HepG2 (cell line): ENCODE measurements around the gene RAB5B. TPM values are rescaled to one million over a fixed set of nuclear protein-coding genes. Genes with fewer than 3 reads are reported as not detected.

Experiments
- BORCS8-MEF2B ChIP-seq: sonication (generic); formaldehyde crosslinking; IDR thresholded peaks from 2 replicates; pipeline ENCODE4 v1.8.0; 2022; ENCODE audit warnings: mild to moderate bottlenecking, missing genetic modification reagents
- DDIT3 ChIP-seq: sonication (generic); formaldehyde crosslinking; IDR thresholded peaks from 2 replicates; pipeline ENCODE4 v1.4.0; 2020; ENCODE audit warnings: mild to moderate bottlenecking, missing genetic modification reagents
- FOXK1 ChIP-seq: sonication (generic); formaldehyde crosslinking; IDR thresholded peaks from 2 replicates; pipeline ENCODE4 v1.4.0; 2020; ENCODE audit warnings: low read depth, missing genetic modification reagents, borderline replicate concordance
- HDAC2 ChIP-seq: sonication (generic); formaldehyde crosslinking; IDR thresholded peaks from 2 replicates; pipeline ENCODE4 v1.4.0; 2020; ENCODE audit warnings: missing genetic modification reagents
- HNF4A ChIP-seq: sonication (generic); formaldehyde crosslinking; IDR thresholded peaks from 2 replicates; pipeline ENCODE4 v1.4.0; 2020; ENCODE audit warnings: missing genetic modification reagents
- IRF2 ChIP-seq: IDR thresholded peaks from 2 replicates; pipeline ENCODE4 v1.6.1; 2018; ENCODE audit warnings: missing genetic modification reagents, missing compliant biosample characterization
- NFIB ChIP-seq: sonication (generic); formaldehyde crosslinking; IDR thresholded peaks from 2 replicates; pipeline ENCODE4 v1.9.0; 2021; ENCODE audit warnings: missing genetic modification reagents, mild to moderate bottlenecking, borderline replicate concordance
- SETDB1 ChIP-seq: sonication (generic); formaldehyde crosslinking; IDR thresholded peaks from 2 replicates; pipeline ENCODE4 v1.5.1; 2020; ENCODE audit warnings: missing genetic modification reagents, mild to moderate bottlenecking, borderline replicate concordance
- SP2 ChIP-seq: sonication (generic); formaldehyde crosslinking; IDR thresholded peaks from 2 replicates; pipeline ENCODE4 v1.5.1; 2020; ENCODE audit warnings: mild to moderate bottlenecking, missing genetic modification reagents
- ZNF205 ChIP-seq: IDR thresholded peaks from 2 replicates; pipeline ENCODE4 v1.6.1; 2018; ENCODE audit warnings: missing biosample characterization, missing genetic modification reagents
- polyA plus RNA-seq, 8 experiments: library from polyadenylated mRNA; depleted of rRNA in 3 of 8; stranded (reverse) in 7 of 8; unstranded in 1 of 8; fragments of >200 nt; fragmentation: Illumina TruSeq in 4 of 8; extraction: Trizol in 4 of 8; gene quantifications; 2 replicates each; pipeline versions ENCODE4 v1.2.1 to v1.2.3, GENCODE V29; 2011 to 2016; ENCODE audit warnings: low read depth in 4 of 8, missing spikeins in 1 of 8, mixed read lengths in 1 of 8; ENCODE audit not compliant: insufficient read depth in 1 of 8
- total RNA-seq, 5 experiments: library from RNA; depleted of rRNA; stranded (reverse); fragments of >200 nt; fragmentation: Illumina TruSeq; extraction: Trizol; gene quantifications; 2 replicates each; pipeline ENCODE4 v1.2.3, GENCODE V29; 2016; ENCODE audit warnings: low read depth in 1 of 5
- TF ChIP-seq, protein P1 (sequence below): sonication (generic); formaldehyde crosslinking; IDR thresholded peaks from 2 replicates; pipeline ENCODE4 v1.4.0; 2020; ENCODE audit warnings: mild to moderate bottlenecking, missing genetic modification reagents
- TF ChIP-seq, protein P2 (sequence below): sonication (generic); formaldehyde crosslinking; IDR thresholded peaks from 2 replicates; pipeline ENCODE4 v1.4.0; 2020; ENCODE audit warnings: missing genetic modification reagents

Gene RAB5B
- total and polyA plus RNA-seq, 2 of the 13 experiments (the other 11 are each of a cell fraction or from before 2014, with no cell fraction given) = 26.0 to 68.3 TPM

- TF ChIP-seq, protein P1, sequence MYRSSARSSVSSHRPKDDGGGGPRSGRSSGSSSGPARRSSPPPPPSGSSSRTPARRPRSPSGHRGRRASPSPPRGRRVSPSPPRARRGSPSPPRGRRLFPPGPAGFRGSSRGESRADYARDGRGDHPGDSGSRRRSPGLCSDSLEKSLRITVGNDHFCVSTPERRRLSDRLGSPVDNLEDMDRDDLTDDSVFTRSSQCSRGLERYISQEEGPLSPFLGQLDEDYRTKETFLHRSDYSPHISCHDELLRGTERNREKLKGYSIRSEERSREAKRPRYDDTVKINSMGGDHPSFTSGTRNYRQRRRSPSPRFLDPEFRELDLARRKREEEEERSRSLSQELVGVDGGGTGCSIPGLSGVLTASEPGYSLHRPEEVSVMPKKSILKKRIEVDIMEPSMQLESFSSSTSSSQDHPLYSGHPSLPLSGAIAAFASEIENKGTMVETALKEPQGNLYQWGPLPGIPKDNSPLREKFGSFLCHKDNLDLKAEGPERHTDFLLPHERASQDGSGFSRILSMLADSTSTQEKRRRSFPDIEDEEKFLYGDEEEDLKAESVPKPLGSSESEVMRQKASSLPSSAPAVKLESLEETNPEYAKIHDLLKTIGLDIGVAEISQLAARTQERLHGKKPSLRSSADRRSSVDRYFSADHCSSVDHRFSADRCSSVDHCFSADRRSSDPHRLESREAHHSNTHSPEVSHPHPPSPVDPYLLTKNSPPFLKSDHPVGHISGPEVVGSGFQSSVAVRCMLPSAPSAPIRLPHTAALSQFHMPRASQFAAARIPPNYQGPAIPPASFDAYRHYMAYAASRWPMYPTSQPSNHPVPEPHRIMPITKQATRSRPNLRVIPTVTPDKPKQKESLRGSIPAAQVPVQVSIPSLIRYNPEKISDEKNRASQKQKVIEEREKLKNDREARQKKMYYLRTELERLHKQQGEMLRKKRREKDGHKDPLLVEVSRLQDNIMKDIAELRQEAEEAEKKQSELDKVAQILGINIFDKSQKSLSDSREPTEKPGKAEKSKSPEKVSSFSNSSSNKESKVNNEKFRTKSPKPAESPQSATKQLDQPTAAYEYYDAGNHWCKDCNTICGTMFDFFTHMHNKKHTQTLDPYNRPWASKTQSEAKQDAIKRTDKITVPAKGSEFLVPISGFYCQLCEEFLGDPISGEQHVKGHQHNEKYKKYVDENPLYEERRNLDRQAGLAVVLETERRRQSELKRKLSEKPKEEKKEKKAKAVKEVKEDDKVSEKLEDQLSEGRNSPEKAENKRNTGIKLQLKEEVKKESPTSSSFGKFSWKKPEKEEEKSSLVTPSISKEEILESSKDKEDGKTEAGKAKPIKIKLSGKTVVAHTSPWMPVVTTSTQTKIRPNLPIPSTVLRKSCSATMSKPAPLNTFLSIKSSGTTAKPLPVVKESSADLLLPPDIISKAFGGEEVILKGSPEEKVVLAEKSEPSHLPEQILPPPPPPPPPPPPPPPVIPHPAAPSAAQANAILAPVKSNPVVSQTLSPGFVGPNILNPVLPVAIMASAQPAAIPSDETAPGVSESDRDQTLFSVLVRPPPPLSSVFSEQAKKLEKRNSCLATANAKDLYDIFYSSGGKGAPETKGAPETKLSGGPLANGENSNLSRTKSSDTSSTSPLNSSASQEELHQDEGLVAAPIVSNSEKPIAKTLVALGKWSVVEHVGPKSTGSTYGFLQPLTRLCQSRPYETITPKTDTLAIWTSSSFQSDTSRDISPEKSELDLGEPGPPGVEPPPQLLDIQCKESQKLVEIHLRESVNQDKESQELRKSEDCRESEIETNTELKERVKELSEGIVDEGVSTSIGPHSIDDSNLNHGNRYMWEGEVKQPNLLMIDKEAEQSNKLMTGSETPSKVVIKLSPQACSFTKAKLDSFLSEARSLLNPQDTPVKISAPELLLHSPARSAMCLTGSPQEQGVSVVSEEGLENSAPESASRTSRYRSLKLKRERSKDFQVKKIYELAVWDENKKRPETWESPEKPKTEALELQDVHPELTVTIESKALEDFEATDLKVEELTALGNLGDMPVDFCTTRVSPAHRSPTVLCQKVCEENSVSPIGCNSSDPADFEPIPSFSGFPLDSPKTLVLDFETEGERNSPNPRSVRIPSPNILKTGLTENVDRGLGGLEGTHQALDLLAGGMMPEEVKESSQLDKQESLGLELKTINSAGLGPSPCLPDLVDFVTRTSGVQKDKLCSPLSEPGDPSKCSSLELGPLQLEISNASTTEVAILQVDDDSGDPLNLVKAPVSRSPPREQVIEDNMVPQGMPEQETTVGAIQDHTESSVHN (CRISPR knock-in tag) = no peak
- no peak for TF ChIP-seq DDIT3 (CRISPR knock-in tag)
- peak; percentile 76; the same call in 1 of the 2 replicates for TF ChIP-seq FOXK1 (CRISPR knock-in tag)
- peak; percentile 58 for TF ChIP-seq HNF4A (CRISPR knock-in tag)
- peak; percentile 77; the same call in 1 of the 2 replicates for TF ChIP-seq BORCS8-MEF2B (CRISPR knock-in tag)
- peak; percentile 57; the same call in 1 of the 2 replicates for TF ChIP-seq HDAC2 (CRISPR knock-in tag)
- peak; percentile 69 for TF ChIP-seq SP2 (CRISPR knock-in tag)
- no peak for TF ChIP-seq SETDB1
- TF ChIP-seq NFIB (CRISPR knock-in tag) = no peak
- peak; percentile 90 for TF ChIP-seq IRF2 (CRISPR knock-in tag)
- peak; percentile 23 for TF ChIP-seq ZNF205 (CRISPR knock-in tag)
- TF ChIP-seq, protein P2, sequence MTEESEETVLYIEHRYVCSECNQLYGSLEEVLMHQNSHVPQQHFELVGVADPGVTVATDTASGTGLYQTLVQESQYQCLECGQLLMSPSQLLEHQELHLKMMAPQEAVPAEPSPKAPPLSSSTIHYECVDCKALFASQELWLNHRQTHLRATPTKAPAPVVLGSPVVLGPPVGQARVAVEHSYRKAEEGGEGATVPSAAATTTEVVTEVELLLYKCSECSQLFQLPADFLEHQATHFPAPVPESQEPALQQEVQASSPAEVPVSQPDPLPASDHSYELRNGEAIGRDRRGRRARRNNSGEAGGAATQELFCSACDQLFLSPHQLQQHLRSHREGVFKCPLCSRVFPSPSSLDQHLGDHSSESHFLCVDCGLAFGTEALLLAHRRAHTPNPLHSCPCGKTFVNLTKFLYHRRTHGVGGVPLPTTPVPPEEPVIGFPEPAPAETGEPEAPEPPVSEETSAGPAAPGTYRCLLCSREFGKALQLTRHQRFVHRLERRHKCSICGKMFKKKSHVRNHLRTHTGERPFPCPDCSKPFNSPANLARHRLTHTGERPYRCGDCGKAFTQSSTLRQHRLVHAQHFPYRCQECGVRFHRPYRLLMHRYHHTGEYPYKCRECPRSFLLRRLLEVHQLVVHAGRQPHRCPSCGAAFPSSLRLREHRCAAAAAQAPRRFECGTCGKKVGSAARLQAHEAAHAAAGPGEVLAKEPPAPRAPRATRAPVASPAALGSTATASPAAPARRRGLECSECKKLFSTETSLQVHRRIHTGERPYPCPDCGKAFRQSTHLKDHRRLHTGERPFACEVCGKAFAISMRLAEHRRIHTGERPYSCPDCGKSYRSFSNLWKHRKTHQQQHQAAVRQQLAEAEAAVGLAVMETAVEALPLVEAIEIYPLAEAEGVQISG = peak; percentile 97
Measured at GRCh38 chr12:56041552-56042429, 67.9 kb downstream of the RAB5B start, which contains the start of gene RPS26 (continued).
